H1 (cell line): ENCODE data around the gene GALNT17. TPM values are rescaled to one million over a fixed set of nuclear protein-coding genes. Genes with fewer than 3 reads are reported as not detected.

ENCODE experiments used
- EP300 ChIP-seq, 2 experiments: IDR thresholded peaks; 1 replicate in 1 of 2; 2 replicates in 1 of 2; pipeline ENCODE4 v1.6.1; 2011 to 2012; ENCODE audit warnings: low read depth in 2 of 2, low read length in 2 of 2, mild to moderate bottlenecking in 2 of 2, borderline replicate concordance in 1 of 2, inconsistent platforms in 1 of 2, moderate library complexity in 1 of 2
- RNF2 ChIP-seq: fragments of 200-900, 300-1000 bp; sonication (generic); IDR thresholded peaks from 2 replicates; pipeline ENCODE4 v1.7.1; 2016; ENCODE audit warnings: borderline replicate concordance, low read depth, mild to moderate bottlenecking, antibody characterized with exemption, low read length; ENCODE audit not compliant: poor library complexity, severe bottlenecking; ENCODE audit errors: missing control alignments
- SP2 ChIP-seq: IDR thresholded peaks from 2 replicates; pipeline ENCODE4 v1.6.1; 2012; ENCODE audit warnings: mild to moderate bottlenecking, low read length, inconsistent platforms
- polyA plus RNA-seq, 7 experiments: library from polyadenylated mRNA; depleted of rRNA in 3 of 7; stranded (reverse) in 5 of 7; unstranded in 2 of 7; fragments of >200 nt in 5 of 7; fragments of 200-250 nt in 2 of 7; gene quantifications; 1 replicate in 5 of 7; 2 replicates in 1 of 7; 4 replicates in 1 of 7; pipeline versions ENCODE4 v1.2.1 to v1.2.3, GENCODE V29; 2011 to 2013; ENCODE audit warnings: missing spikeins in 2 of 7, mixed read lengths in 2 of 7
- total RNA-seq: library from RNA; stranded (reverse); fragmentation: NEBNext Ultra II Directional; extraction: Animal tissue kit (Norgen Biotek cat#: 25700); gene quantifications from 2 replicates; pipeline ENCODE4 v1.2.1, GENCODE V29; 2021

GALNT17 gene
- total and polyA plus RNA-seq, 2 of the 8 experiments (the other 6 are each of a cell fraction or from before 2014, with no cell fraction given): 37.7 to 47.0 TPM

- TF ChIP-seq RNF2: no peak
- TF ChIP-seq SP2: no peak
- TF ChIP-seq EP300 (IDR thresholded peaks at IDR 0.05; ENCODE audit: borderline replicate concordance in 1 of 2, low read depth in 2 of 2, low read length in 2 of 2): no peak
Observed at GRCh38 chr7:71466448-71467145, 334.7 kb downstream of the GALNT17 start (continued).
